Measurements from ENCODE around the gene CD59. TPM values are rescaled to one million over a fixed set of nuclear protein-coding genes. Genes with fewer than 3 reads are reported as not detected.

CD59 gene
- total RNA-seq, 1 experiment from 2014 or later: 736 TPM

DNA sequence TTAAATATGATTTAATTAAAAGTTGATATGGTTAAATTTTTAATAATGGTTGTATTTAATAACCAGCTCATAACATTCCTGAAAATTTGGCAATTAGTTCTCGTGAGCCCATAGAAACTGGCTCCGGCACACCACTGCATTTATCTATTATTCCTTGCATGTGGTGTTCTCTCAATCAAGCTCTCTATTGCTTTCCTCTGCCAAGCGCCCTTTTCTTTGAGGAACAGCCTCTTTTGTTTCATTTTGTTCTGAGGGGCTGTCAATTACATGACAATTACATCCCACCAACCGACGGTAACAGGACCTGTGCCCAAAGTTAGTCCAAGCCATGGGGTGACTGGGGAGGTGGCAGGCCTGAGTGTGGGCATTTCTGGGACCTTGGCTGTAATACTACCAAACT is 43.7 kb downstream of the CD59 start:
- CTCF ChIA-PET: interaction anchor here (1.0 to 2.9 kb wide), 2 partner anchors 9 to 50 kb away, joined by 3 to 12 read pairs; partner anchors contain the start of gene C11orf91
- no peak overlapping the region; a peak in 1 of 4 replicates for H3K4me3 ChIP-seq (ENCODE audit: low read depth in 2 of 2, low read length in 2 of 2)
- intact Hi-C loops (cut with micrococcal nuclease; ENCODE audit: unreplicated experiment) (no loop called here), in situ Hi-C loops (cut with HindIII; ENCODE audit: low pct_unique_long_range_greater_than_20kb, low sequenced_read_pairs) (no loop called here)
- POLR2A ChIA-PET: interaction anchor here (0.7 to 2.1 kb wide), 2 partner anchors 8 to 42 kb away, joined by 3 to 12 read pairs; partner anchors contain the start of gene C11orf91
- ATAC-seq (no peak), DNase-seq (ENCODE audit: low read depth, low spot score) (no peak)
- H3K9me3 ChIP-seq (ENCODE audit: control insufficient read depth, insufficient read depth, low read depth, low read length): peaks cover 2% of the 10 kb centered on the region; the same call in 1 of the 2 replicates
- H3K27ac ChIP-seq (ENCODE audit: low read length): peak overlapping the region; percentile 94
- TSS peak; percentile 97 for BruUV-seq (replicated peaks)
- H3K27me3 ChIP-seq (ENCODE audit: control insufficient read depth, insufficient read depth, low read length): no peaks in the 10 kb centered on the region
- H3K36me3 ChIP-seq (ENCODE audit: control insufficient read depth, insufficient read depth, low read length): no peaks in the 10 kb centered on the region
- peaks cover 92% of the 10 kb centered on the region for H3K4me1 ChIP-seq (ENCODE audit: control insufficient read depth, insufficient read depth, low read length)
- TF ChIP-seq, protein P1, sequence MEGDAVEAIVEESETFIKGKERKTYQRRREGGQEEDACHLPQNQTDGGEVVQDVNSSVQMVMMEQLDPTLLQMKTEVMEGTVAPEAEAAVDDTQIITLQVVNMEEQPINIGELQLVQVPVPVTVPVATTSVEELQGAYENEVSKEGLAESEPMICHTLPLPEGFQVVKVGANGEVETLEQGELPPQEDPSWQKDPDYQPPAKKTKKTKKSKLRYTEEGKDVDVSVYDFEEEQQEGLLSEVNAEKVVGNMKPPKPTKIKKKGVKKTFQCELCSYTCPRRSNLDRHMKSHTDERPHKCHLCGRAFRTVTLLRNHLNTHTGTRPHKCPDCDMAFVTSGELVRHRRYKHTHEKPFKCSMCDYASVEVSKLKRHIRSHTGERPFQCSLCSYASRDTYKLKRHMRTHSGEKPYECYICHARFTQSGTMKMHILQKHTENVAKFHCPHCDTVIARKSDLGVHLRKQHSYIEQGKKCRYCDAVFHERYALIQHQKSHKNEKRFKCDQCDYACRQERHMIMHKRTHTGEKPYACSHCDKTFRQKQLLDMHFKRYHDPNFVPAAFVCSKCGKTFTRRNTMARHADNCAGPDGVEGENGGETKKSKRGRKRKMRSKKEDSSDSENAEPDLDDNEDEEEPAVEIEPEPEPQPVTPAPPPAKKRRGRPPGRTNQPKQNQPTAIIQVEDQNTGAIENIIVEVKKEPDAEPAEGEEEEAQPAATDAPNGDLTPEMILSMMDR (IDR thresholded peaks at IDR 0.05): no peak
- TF ChIP-seq, protein P2, sequence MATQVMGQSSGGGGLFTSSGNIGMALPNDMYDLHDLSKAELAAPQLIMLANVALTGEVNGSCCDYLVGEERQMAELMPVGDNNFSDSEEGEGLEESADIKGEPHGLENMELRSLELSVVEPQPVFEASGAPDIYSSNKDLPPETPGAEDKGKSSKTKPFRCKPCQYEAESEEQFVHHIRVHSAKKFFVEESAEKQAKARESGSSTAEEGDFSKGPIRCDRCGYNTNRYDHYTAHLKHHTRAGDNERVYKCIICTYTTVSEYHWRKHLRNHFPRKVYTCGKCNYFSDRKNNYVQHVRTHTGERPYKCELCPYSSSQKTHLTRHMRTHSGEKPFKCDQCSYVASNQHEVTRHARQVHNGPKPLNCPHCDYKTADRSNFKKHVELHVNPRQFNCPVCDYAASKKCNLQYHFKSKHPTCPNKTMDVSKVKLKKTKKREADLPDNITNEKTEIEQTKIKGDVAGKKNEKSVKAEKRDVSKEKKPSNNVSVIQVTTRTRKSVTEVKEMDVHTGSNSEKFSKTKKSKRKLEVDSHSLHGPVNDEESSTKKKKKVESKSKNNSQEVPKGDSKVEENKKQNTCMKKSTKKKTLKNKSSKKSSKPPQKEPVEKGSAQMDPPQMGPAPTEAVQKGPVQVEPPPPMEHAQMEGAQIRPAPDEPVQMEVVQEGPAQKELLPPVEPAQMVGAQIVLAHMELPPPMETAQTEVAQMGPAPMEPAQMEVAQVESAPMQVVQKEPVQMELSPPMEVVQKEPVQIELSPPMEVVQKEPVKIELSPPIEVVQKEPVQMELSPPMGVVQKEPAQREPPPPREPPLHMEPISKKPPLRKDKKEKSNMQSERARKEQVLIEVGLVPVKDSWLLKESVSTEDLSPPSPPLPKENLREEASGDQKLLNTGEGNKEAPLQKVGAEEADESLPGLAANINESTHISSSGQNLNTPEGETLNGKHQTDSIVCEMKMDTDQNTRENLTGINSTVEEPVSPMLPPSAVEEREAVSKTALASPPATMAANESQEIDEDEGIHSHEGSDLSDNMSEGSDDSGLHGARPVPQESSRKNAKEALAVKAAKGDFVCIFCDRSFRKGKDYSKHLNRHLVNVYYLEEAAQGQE (IDR thresholded peaks at IDR 0.05; ENCODE audit: insufficient read depth in 1 of 2, low read depth in 2 of 2, low read length in 1 of 2): no peak
- TF ChIP-seq SIN3A (IDR thresholded peaks at IDR 0.05; ENCODE audit: borderline replicate concordance, insufficient read depth, low read depth, low read length) (no peak), TCF7L2 (IDR thresholded peaks at IDR 0.05; ENCODE audit: low read depth, low read length) (no peak), POLR2AphosphoS5 (IDR thresholded peaks at IDR 0.05; ENCODE audit: low read depth, low read length) (no peak)

DNA sequence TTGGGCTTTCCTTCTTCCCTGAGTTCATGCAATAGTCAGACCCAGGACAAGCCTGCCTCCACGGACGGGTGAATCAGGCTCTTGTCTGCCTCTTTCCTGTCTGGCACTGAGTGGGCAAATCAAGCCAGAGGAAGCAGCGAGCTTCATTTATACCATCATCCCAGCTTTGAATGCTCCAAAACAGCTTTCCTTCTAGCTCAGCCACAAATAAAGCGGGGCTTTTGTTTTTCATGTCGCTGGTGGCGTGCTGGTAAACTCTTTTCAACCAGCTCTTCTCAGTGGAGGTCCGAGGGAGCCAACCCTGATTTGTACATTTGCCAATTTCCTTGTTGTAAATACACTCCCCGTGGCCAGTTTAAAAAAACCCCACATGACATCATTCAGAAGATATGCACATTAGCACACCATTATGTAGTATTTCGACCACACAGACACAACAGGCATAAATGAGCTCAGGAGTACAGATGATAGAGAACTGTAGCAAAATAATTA is 44.2 kb downstream of the CD59 start:
- ChIA-PET POLR2A (interaction anchor here (0.7 to 2.1 kb wide), 2 partner anchors 9 to 43 kb away, joined by 3 to 12 read pairs; partner anchors contain the start of gene C11orf91), CTCF (interaction anchor here (1.0 to 2.9 kb wide), 3 partner anchors 9 to 148 kb away, joined by 3 to 12 read pairs (median 4); partner anchors contain the start of gene C11orf91)
- peak; percentile 45 for ATAC-seq
- DNase-seq (ENCODE audit: low read depth, low spot score): peak; percentile 95
- H3K27ac ChIP-seq (ENCODE audit: low read length): peak overlapping the region; percentile 94
- peak overlapping the region in 1 of 2 experiments; percentile 21; a peak in 1 of 4 replicates for H3K4me3 ChIP-seq (ENCODE audit: low read depth in 2 of 2, low read length in 2 of 2)
- TF ChIP-seq SIN3A (IDR thresholded peaks at IDR 0.05; ENCODE audit: borderline replicate concordance, insufficient read depth, low read depth, low read length): no peak
- TF ChIP-seq, protein P2 (IDR thresholded peaks at IDR 0.05; ENCODE audit: insufficient read depth in 1 of 2, low read depth in 2 of 2, low read length in 1 of 2): no peak
- peak; percentile 62; the same call in 1 of the 2 replicates for TF ChIP-seq POLR2AphosphoS5 (IDR thresholded peaks at IDR 0.05; ENCODE audit: low read depth, low read length)
- no peak for TF ChIP-seq TCF7L2 (IDR thresholded peaks at IDR 0.05; ENCODE audit: low read depth, low read length)
- TF ChIP-seq, protein P1 (IDR thresholded peaks at IDR 0.05): no peak
- intact Hi-C loops (cut with micrococcal nuclease; ENCODE audit: unreplicated experiment) (no loop called here), in situ Hi-C loops (cut with HindIII; ENCODE audit: low pct_unique_long_range_greater_than_20kb, low sequenced_read_pairs) (no loop called here)
- H3K9me3 ChIP-seq (ENCODE audit: control insufficient read depth, insufficient read depth, low read depth, low read length): peaks cover 7% of the 10 kb centered on the region; the same call in 1 of the 2 replicates
- no peaks in the 10 kb centered on the region for H3K36me3 ChIP-seq (ENCODE audit: control insufficient read depth, insufficient read depth, low read length)
- H3K27me3 ChIP-seq (ENCODE audit: control insufficient read depth, insufficient read depth, low read length): no peaks in the 10 kb centered on the region
- no TSS peak for BruUV-seq (replicated peaks)
- peaks cover 87% of the 10 kb centered on the region for H3K4me1 ChIP-seq (ENCODE audit: control insufficient read depth, insufficient read depth, low read length)
